ENCODE measurements around the gene SMNDC1. TPM values are rescaled to one million over a fixed set of nuclear protein-coding genes. Genes with fewer than 3 reads are reported as not detected.

SMNDC1 gene
- polyA plus RNA-seq, 1 experiment: 6.1 TPM

GRCh38 chr10:110330675-110331074 lies 26.0 kb upstream of the SMNDC1 start:
- Histone ChIP-seq H3K4me3 (ENCODE audit: low read depth, low read length) (no peak overlapping the region), H3K36me3 (ENCODE audit: control insufficient read depth, insufficient read depth, low read length) (no peaks in the 10 kb centered on the region), H3K27me3 (ENCODE audit: control insufficient read depth, insufficient read depth, low read length) (no peaks in the 10 kb centered on the region)
- no peak for DNase-seq (ENCODE audit: low read depth)
- ChIA-PET CTCF (interaction anchor here (5.4 kb wide), 1 partner anchor 23 kb away, joined by 20 read pairs; no protein-coding TSS in a partner anchor), POLR2A (no interaction called here)
- no peak for TF ChIP-seq CTCF (IDR thresholded peaks at IDR 0.05; ENCODE audit: insufficient read depth, low read depth, low read length)

- no peak for TF ChIP-seq CTCF (IDR thresholded peaks at IDR 0.05; ENCODE audit: insufficient read depth, low read depth, low read length)
- ChIA-PET POLR2A (interaction anchor here (0.6 kb wide), 1 partner anchor 9 kb away, joined by 4 read pairs; no protein-coding TSS in a partner anchor), CTCF (interaction anchor here (1.2 to 2.4 kb wide), 5 partner anchors 9 to 218 kb away, joined by 3 to 6 read pairs (median 4); no protein-coding TSS in a partner anchor)
- H3K4me3 ChIP-seq (ENCODE audit: low read depth, low read length): no peak overlapping the region
- H3K36me3 ChIP-seq (ENCODE audit: control insufficient read depth, insufficient read depth, low read length): no peaks in the 10 kb centered on the region
- no peaks in the 10 kb centered on the region for H3K27me3 ChIP-seq (ENCODE audit: control insufficient read depth, insufficient read depth, low read length)
- no peak for DNase-seq (ENCODE audit: low read depth)
These were observed 22.7 kb upstream of the SMNDC1 start for GRCh38 chr10:110327262-110327914.

- DNase-seq (ENCODE audit: low read depth): peak; percentile 85
- no peaks in the 10 kb centered on the region for H3K27me3 ChIP-seq (ENCODE audit: control insufficient read depth, insufficient read depth, low read length)
- TF ChIP-seq CTCF (IDR thresholded peaks at IDR 0.05; ENCODE audit: insufficient read depth, low read depth, low read length): no peak
- H3K4me3 ChIP-seq (ENCODE audit: low read depth, low read length): no peak overlapping the region
- POLR2A ChIA-PET: no interaction called here
- H3K36me3 ChIP-seq (ENCODE audit: control insufficient read depth, insufficient read depth, low read length): no peaks in the 10 kb centered on the region
- CTCF ChIA-PET: interaction anchor here (1.1 to 2.4 kb wide), 5 partner anchors 14 to 345 kb away, joined by 3 to 6 read pairs (median 4); no protein-coding TSS in a partner anchor
These were observed 21.8 kb upstream of the SMNDC1 start for GRCh38 chr10:110326351-110327032.

GRCh38 chr10:110324805-110325280 lies 20.1 kb upstream of the SMNDC1 start:
- CTCF ChIA-PET: interaction anchor here (0.8 to 2.6 kb wide), 2 partner anchors 11 to 20 kb away, joined by 3 to 9 read pairs; no protein-coding TSS in a partner anchor
- no peak for DNase-seq (ENCODE audit: low read depth)
- POLR2A ChIA-PET: interaction anchor here (0.7 kb wide), 1 partner anchor 20 kb away, joined by 3 read pairs; no protein-coding TSS in a partner anchor
- H3K36me3 ChIP-seq (ENCODE audit: control insufficient read depth, insufficient read depth, low read length): no peaks in the 10 kb centered on the region
- no peaks in the 10 kb centered on the region for H3K27me3 ChIP-seq (ENCODE audit: control insufficient read depth, insufficient read depth, low read length)
- no peak for TF ChIP-seq CTCF (IDR thresholded peaks at IDR 0.05; ENCODE audit: insufficient read depth, low read depth, low read length)
- no peak overlapping the region for H3K4me3 ChIP-seq (ENCODE audit: low read depth, low read length)

- no peaks in the 10 kb centered on the region for H3K27me3 ChIP-seq (ENCODE audit: control insufficient read depth, insufficient read depth, low read length)
- no peaks in the 10 kb centered on the region for H3K36me3 ChIP-seq (ENCODE audit: control insufficient read depth, insufficient read depth, low read length)
- ChIA-PET CTCF (interaction anchor here (0.8 to 2.6 kb wide), 2 partner anchors 10 to 21 kb away, joined by 3 to 9 read pairs; no protein-coding TSS in a partner anchor), POLR2A (interaction anchor here (0.7 kb wide), 1 partner anchor 19 kb away, joined by 3 read pairs; no protein-coding TSS in a partner anchor)
- no peak for TF ChIP-seq CTCF (IDR thresholded peaks at IDR 0.05; ENCODE audit: insufficient read depth, low read depth, low read length)
- H3K4me3 ChIP-seq (ENCODE audit: low read depth, low read length): no peak overlapping the region
- no peak for DNase-seq (ENCODE audit: low read depth)
These were observed 19.6 kb upstream of the SMNDC1 start for GRCh38 chr10:110324201-110324804.
